ENCODE measurements around the gene C22orf23.
A peak's percentile ranks its signal among the peaks of the same experiment; 100 is the strongest.
"Not testable (repeated sequence)": the region's sequence is repeated elsewhere in the genome, so short reads cannot be mapped to it uniquely, and the experiment has no call there.

Gene C22orf23

GRCh38 chr22:37953062-37953436, 352 bp downstream of the C22orf23 start:
- DNase-seq, result no peak

GRCh38 chr22:37952629-37953028, 772 bp downstream of the C22orf23 start:
- DNase-seq, result not testable (repeated sequence)

GRCh38 chr22:37951305-37951704, 2.1 kb downstream of the C22orf23 start:
- no peak for DNase-seq

GRCh38 chr22:37947142-37947795, 6.1 kb downstream of the C22orf23 start:
- not testable (repeated sequence) for DNase-seq

- DNase-seq, result not testable (repeated sequence)
Observed at GRCh38 chr22:37944423-37944822, 9.0 kb downstream of the C22orf23 start.

- no peak for DNase-seq
Observed at GRCh38 chr22:37943825-37944198, 9.6 kb downstream of the C22orf23 start.

GRCh38 chr22:37943136-37943824, 10.1 kb downstream of the C22orf23 start:
- DNase-seq, result no peak

- no peak for DNase-seq
Observed at GRCh38 chr22:37942133-37942532, 11.3 kb downstream of the C22orf23 start.

GRCh38 chr22:37940698-37941376, 12.6 kb downstream of the C22orf23 start:
- no peak for DNase-seq

GRCh38 chr22:37933711-37934376, 19.6 kb downstream of the C22orf23 start:
- peak; percentile 75 to 81 for DNase-seq

- no peak for DNase-seq
Observed at GRCh38 chr22:37932821-37933578, 20.4 kb downstream of the C22orf23 start.

- DNase-seq, result no peak
Observed at GRCh38 chr22:37932401-37932800, 21.0 kb downstream of the C22orf23 start.

GRCh38 chr22:37931893-37932389, 21.5 kb downstream of the C22orf23 start:
- no peak for DNase-seq

- DNase-seq, result no peak
Observed at GRCh38 chr22:37930952-37931440, 22.4 kb downstream of the C22orf23 start.

GRCh38 chr22:37930270-37930951, 23.0 kb downstream of the C22orf23 start:
- no peak for DNase-seq

GRCh38 chr22:37929390-37929789, 24.0 kb downstream of the C22orf23 start:
- DNase-seq, result no peak

- DNase-seq, result no peak
Observed at GRCh38 chr22:37927637-37927936, 25.8 kb downstream of the C22orf23 start.

GRCh38 chr22:37926771-37927636, 26.4 kb downstream of the C22orf23 start:
- DNase-seq, result no peak

- no peak for DNase-seq
Observed at GRCh38 chr22:37926358-37926757, 27.0 kb downstream of the C22orf23 start.

GRCh38 chr22:37925767-37926166, 27.6 kb downstream of the C22orf23 start:
- DNase-seq, result no peak

GRCh38 chr22:37925330-37925729, 28.1 kb downstream of the C22orf23 start:
- no peak for DNase-seq
